Central memory CD8-positive, alpha-beta T cell (primary cell): ENCODE data around the gene CDC42SE2.
A peak's percentile ranks its signal among the peaks of the same experiment; 100 is the strongest.

Experiments used
- ATAC-seq: fragments of 150-1000 bp; cut with Tn5 transposase; replicated peaks from 2 replicates; pipeline ENCODE4 v1.10.0; 2022; ENCODE audit warnings: mild to moderate bottlenecking, moderate FRiP score, moderate number of reproducible peaks; ENCODE audit not compliant: poor library complexity, severe bottlenecking; ENCODE audit errors: extremely low read depth
- DNase-seq, 2 donors: peaks; one replicate each; pipeline ENCODE4 v3.0.0; 2021; ENCODE audit warnings: low spot score in 2 of 2
- H3K27ac Mint-ChIP-seq: one replicate; pipeline ENCODE4 v1.8.0; 2022; ENCODE audit warnings: low read depth, mild to moderate bottlenecking, moderate library complexity, mixed read lengths
- H3K27me3 Mint-ChIP-seq: one replicate; pipeline ENCODE4 v1.8.0; 2022; ENCODE audit warnings: mixed read lengths
- H3K36me3 Mint-ChIP-seq: one replicate; pipeline ENCODE4 v1.8.0; 2022; ENCODE audit warnings: mild to moderate bottlenecking, moderate library complexity, mixed read lengths; ENCODE audit not compliant: insufficient read depth
- H3K4me1 Mint-ChIP-seq: one replicate; pipeline ENCODE4 v1.8.0; 2022; ENCODE audit warnings: mixed read lengths
- H3K4me3 Mint-ChIP-seq: one replicate; pipeline ENCODE4 v1.8.0; 2022; ENCODE audit warnings: mild to moderate bottlenecking, moderate library complexity, mixed read lengths
- H3K9me3 Mint-ChIP-seq: one replicate; pipeline ENCODE4 v1.8.0; 2022; ENCODE audit warnings: mixed read lengths

CDC42SE2 gene

GRCh38 chr5:131263648-131264450, at the start of gene CDC42SE2:
Gene CDC42SE2, plus strand, starts transcription at chr5:131264053. Its CDS starts 95,441 bp downstream, at chr5:131359494.
- peaks cover 41% of the 10 kb centered on the region for H3K4me1 Mint-ChIP-seq
- peak within 1 kb of the TSS; percentile 83 for H3K4me3 Mint-ChIP-seq
- peak within 1 kb of the TSS; percentile 95 for H3K27ac Mint-ChIP-seq
- no peaks in the 10 kb centered on the region for H3K9me3 Mint-ChIP-seq
- peak; percentile 74 to 83 for DNase-seq
- H3K27me3 Mint-ChIP-seq: no peaks in the 10 kb centered on the region
- H3K36me3 Mint-ChIP-seq: peaks cover 27% of the 10 kb centered on the region
- ATAC-seq: peak; percentile 85

- Mint-ChIP-seq H3K4me1 (peaks cover 36% of the 10 kb centered on the region), H3K27ac (no peak overlapping the region)
Observed at GRCh38 chr5:131214609-131215227, 49.1 kb upstream of the CDC42SE2 start.

GRCh38 chr5:131217791-131218190, 46.1 kb upstream of the CDC42SE2 start:
- DNase-seq: no peak
- ATAC-seq: no peak
- Mint-ChIP-seq H3K36me3 (peaks cover 2% of the 10 kb centered on the region), H3K27me3 (no peaks in the 10 kb centered on the region), H3K4me3 (no peak overlapping the region), H3K9me3 (no peaks in the 10 kb centered on the region), H3K4me1 (peaks cover 15% of the 10 kb centered on the region), H3K27ac (no peak overlapping the region)

More at GRCh38 chr5:131214609-131215227, 49.1 kb upstream of the CDC42SE2 start:
- H3K36me3 Mint-ChIP-seq: peaks cover 9% of the 10 kb centered on the region
- no peak overlapping the region for H3K4me3 Mint-ChIP-seq
- no peak for DNase-seq
- no peak for ATAC-seq
- H3K9me3 Mint-ChIP-seq: no peaks in the 10 kb centered on the region
- no peaks in the 10 kb centered on the region for H3K27me3 Mint-ChIP-seq

GRCh38 chr5:131218392-131218791, 45.5 kb upstream of the CDC42SE2 start:
- DNase-seq (no peak), ATAC-seq (no peak)
- Mint-ChIP-seq H3K27ac (no peak overlapping the region), H3K4me1 (peaks cover 15% of the 10 kb centered on the region), H3K4me3 (no peak overlapping the region), H3K9me3 (no peaks in the 10 kb centered on the region), H3K36me3 (peaks cover 2% of the 10 kb centered on the region), H3K27me3 (no peaks in the 10 kb centered on the region)

- Mint-ChIP-seq H3K27me3 (no peaks in the 10 kb centered on the region), H3K4me3 (no peak overlapping the region), H3K9me3 (no peaks in the 10 kb centered on the region), H3K4me1 (no peaks in the 10 kb centered on the region), H3K27ac (no peak overlapping the region), H3K36me3 (peaks cover 2% of the 10 kb centered on the region)
- ATAC-seq (no peak), DNase-seq (no peak)
Observed at GRCh38 chr5:131220566-131220965, 43.3 kb upstream of the CDC42SE2 start.

GRCh38 chr5:131221008-131221703, 42.7 kb upstream of the CDC42SE2 start:
- H3K27ac Mint-ChIP-seq: no peak overlapping the region
- H3K4me1 Mint-ChIP-seq: no peaks in the 10 kb centered on the region
- no peak overlapping the region for H3K4me3 Mint-ChIP-seq
- DNase-seq (no peak), ATAC-seq (no peak)
- H3K36me3 Mint-ChIP-seq: no peaks in the 10 kb centered on the region
- no peaks in the 10 kb centered on the region for H3K9me3 Mint-ChIP-seq
- no peaks in the 10 kb centered on the region for H3K27me3 Mint-ChIP-seq

- Mint-ChIP-seq H3K27me3 (no peaks in the 10 kb centered on the region), H3K9me3 (no peaks in the 10 kb centered on the region), H3K36me3 (no peaks in the 10 kb centered on the region), H3K4me1 (no peaks in the 10 kb centered on the region), H3K4me3 (no peak overlapping the region), H3K27ac (no peak overlapping the region)
- no peak for ATAC-seq
- DNase-seq: no peak
Observed at GRCh38 chr5:131221888-131222287, 42.0 kb upstream of the CDC42SE2 start.

GRCh38 chr5:131222731-131223130, 41.1 kb upstream of the CDC42SE2 start:
- ATAC-seq (no peak), DNase-seq (no peak)
- H3K4me1 Mint-ChIP-seq: no peaks in the 10 kb centered on the region
- H3K27ac Mint-ChIP-seq: no peak overlapping the region
- H3K4me3 Mint-ChIP-seq: peak overlapping the region; percentile 8
- no peaks in the 10 kb centered on the region for H3K27me3 Mint-ChIP-seq
- H3K36me3 Mint-ChIP-seq: no peaks in the 10 kb centered on the region
- no peaks in the 10 kb centered on the region for H3K9me3 Mint-ChIP-seq

GRCh38 chr5:131223751-131224386, 40.0 kb upstream of the CDC42SE2 start:
- H3K27ac Mint-ChIP-seq: no peak overlapping the region
- H3K4me3 Mint-ChIP-seq: no peak overlapping the region
- no peaks in the 10 kb centered on the region for H3K36me3 Mint-ChIP-seq
- no peak for ATAC-seq
- H3K4me1 Mint-ChIP-seq: no peaks in the 10 kb centered on the region
- no peaks in the 10 kb centered on the region for H3K27me3 Mint-ChIP-seq
- no peaks in the 10 kb centered on the region for H3K9me3 Mint-ChIP-seq
- no peak for DNase-seq

GRCh38 chr5:131224387-131225201, 39.3 kb upstream of the CDC42SE2 start:
- peak; percentile 55 for ATAC-seq

GRCh38 chr5:131225282-131225974, 38.4 kb upstream of the CDC42SE2 start:
- Mint-ChIP-seq H3K4me1 (no peaks in the 10 kb centered on the region), H3K27ac (no peak overlapping the region), H3K27me3 (no peaks in the 10 kb centered on the region), H3K36me3 (no peaks in the 10 kb centered on the region), H3K4me3 (no peak overlapping the region), H3K9me3 (no peaks in the 10 kb centered on the region)
- ATAC-seq (no peak), DNase-seq (no peak)

More at GRCh38 chr5:131224387-131225201, 39.3 kb upstream of the CDC42SE2 start:
- H3K36me3 Mint-ChIP-seq: no peaks in the 10 kb centered on the region
- H3K4me3 Mint-ChIP-seq: no peak overlapping the region
- no peak for DNase-seq
- H3K27ac Mint-ChIP-seq: no peak overlapping the region
- no peaks in the 10 kb centered on the region for H3K4me1 Mint-ChIP-seq
- no peaks in the 10 kb centered on the region for H3K9me3 Mint-ChIP-seq
- H3K27me3 Mint-ChIP-seq: no peaks in the 10 kb centered on the region
